ENCODE measurements around the gene DNAH9. TPM values are rescaled to one million over a fixed set of nuclear protein-coding genes. Genes with fewer than 3 reads are reported as not detected.

Gene DNAH9
- polyA plus RNA-seq, 1 donor (not counting 4 experiments of a cell fraction or from before 2014, with no cell fraction given) = 0.42 TPM

- Histone ChIP-seq H3K27ac (ENCODE audit: control insufficient read depth, insufficient read depth, low read length) (no peak overlapping the region), H3K4me1 (ENCODE audit: control insufficient read depth, extremely low read depth, insufficient read depth, low read length) (no peaks in the 10 kb centered on the region), H3K4me2 (ENCODE audit: control insufficient read depth, extremely low read depth, insufficient read depth, low read depth, low read length) (no peak overlapping the region), H4K20me1 (ENCODE audit: control insufficient read depth, extremely low read depth, insufficient read depth, low read length) (no peaks in the 10 kb centered on the region), H3K79me2 (ENCODE audit: control insufficient read depth, insufficient read depth, low read length) (no peaks in the 10 kb centered on the region), H3K9ac (ENCODE audit: control insufficient read depth, extremely low read depth, insufficient read depth, low read length) (no peak overlapping the region), H3K36me3 (ENCODE audit: control insufficient read depth in 2 of 2, extremely low read depth in 1 of 2, insufficient read depth in 2 of 2, low read length in 2 of 2) (no peaks in the 10 kb centered on the region), H3K4me3 (ENCODE audit: control insufficient read depth in 2 of 3, extremely low read depth in 1 of 3, insufficient read depth in 2 of 3, low read depth in 1 of 3, low read length in 3 of 3) (no peak overlapping the region), H2AFZ (ENCODE audit: control insufficient read depth, low read length) (peak overlapping the region; percentile 4), H3K9me3 (ENCODE audit: control insufficient read depth, low read depth, low read length) (no peaks in the 10 kb centered on the region), H3K27me3 (ENCODE audit: control insufficient read depth, extremely low read depth, insufficient read depth, low read length) (no peaks in the 10 kb centered on the region), H3K9me1 (ENCODE audit: control insufficient read depth, extremely low read depth, insufficient read depth, low read length) (no peaks in the 10 kb centered on the region)
- DNase-seq (ENCODE audit: low read depth, low spot score) (no peak), FAIRE-seq (no peak)
- dilution Hi-C loops (cut with MboI; ENCODE audit: extremely low pct_ligation_motif_present, low sequenced_read_pairs) = no loop called here
- TF ChIP-seq EZH2 (IDR thresholded peaks at IDR 0.05; ENCODE audit: low read length) = no peak
- TF ChIP-seq, protein P1, sequence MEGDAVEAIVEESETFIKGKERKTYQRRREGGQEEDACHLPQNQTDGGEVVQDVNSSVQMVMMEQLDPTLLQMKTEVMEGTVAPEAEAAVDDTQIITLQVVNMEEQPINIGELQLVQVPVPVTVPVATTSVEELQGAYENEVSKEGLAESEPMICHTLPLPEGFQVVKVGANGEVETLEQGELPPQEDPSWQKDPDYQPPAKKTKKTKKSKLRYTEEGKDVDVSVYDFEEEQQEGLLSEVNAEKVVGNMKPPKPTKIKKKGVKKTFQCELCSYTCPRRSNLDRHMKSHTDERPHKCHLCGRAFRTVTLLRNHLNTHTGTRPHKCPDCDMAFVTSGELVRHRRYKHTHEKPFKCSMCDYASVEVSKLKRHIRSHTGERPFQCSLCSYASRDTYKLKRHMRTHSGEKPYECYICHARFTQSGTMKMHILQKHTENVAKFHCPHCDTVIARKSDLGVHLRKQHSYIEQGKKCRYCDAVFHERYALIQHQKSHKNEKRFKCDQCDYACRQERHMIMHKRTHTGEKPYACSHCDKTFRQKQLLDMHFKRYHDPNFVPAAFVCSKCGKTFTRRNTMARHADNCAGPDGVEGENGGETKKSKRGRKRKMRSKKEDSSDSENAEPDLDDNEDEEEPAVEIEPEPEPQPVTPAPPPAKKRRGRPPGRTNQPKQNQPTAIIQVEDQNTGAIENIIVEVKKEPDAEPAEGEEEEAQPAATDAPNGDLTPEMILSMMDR (optimal IDR thresholded peaks at IDR 0.05 in 1 of 3, IDR thresholded peaks at IDR 0.05 in 1 of 3, conservative IDR thresholded peaks at IDR 0.05 in 1 of 3; ENCODE audit: extremely low read depth in 1 of 3, insufficient read depth in 2 of 3, low read length in 3 of 3) = no peak
Measured at GRCh38 chr17:11736613-11737312, 138.5 kb downstream of the DNAH9 start.

- no peaks in the 10 kb centered on the region for H3K9me3 ChIP-seq (ENCODE audit: control insufficient read depth, low read depth, low read length)
- FAIRE-seq = no peak
Measured at GRCh38 chr17:11737313-11737679, 139.0 kb downstream of the DNAH9 start.

More at GRCh38 chr17:11737313-11737679, 139.0 kb downstream of the DNAH9 start:
- Histone ChIP-seq H3K27ac (ENCODE audit: control insufficient read depth, insufficient read depth, low read length) (no peak overlapping the region), H3K9ac (ENCODE audit: control insufficient read depth, extremely low read depth, insufficient read depth, low read length) (no peak overlapping the region), H3K4me2 (ENCODE audit: control insufficient read depth, extremely low read depth, insufficient read depth, low read depth, low read length) (no peak overlapping the region), H3K9me1 (ENCODE audit: control insufficient read depth, extremely low read depth, insufficient read depth, low read length) (no peaks in the 10 kb centered on the region), H3K4me3 (ENCODE audit: control insufficient read depth in 2 of 3, extremely low read depth in 1 of 3, insufficient read depth in 2 of 3, low read depth in 1 of 3, low read length in 3 of 3) (no peak overlapping the region), H4K20me1 (ENCODE audit: control insufficient read depth, extremely low read depth, insufficient read depth, low read length) (no peaks in the 10 kb centered on the region), H3K4me1 (ENCODE audit: control insufficient read depth, extremely low read depth, insufficient read depth, low read length) (no peaks in the 10 kb centered on the region), H3K27me3 (ENCODE audit: control insufficient read depth, extremely low read depth, insufficient read depth, low read length) (no peaks in the 10 kb centered on the region), H3K79me2 (ENCODE audit: control insufficient read depth, insufficient read depth, low read length) (no peaks in the 10 kb centered on the region), H3K36me3 (ENCODE audit: control insufficient read depth in 2 of 2, extremely low read depth in 1 of 2, insufficient read depth in 2 of 2, low read length in 2 of 2) (no peaks in the 10 kb centered on the region), H2AFZ (ENCODE audit: control insufficient read depth, low read length) (no peak overlapping the region)
- dilution Hi-C loops (cut with MboI; ENCODE audit: extremely low pct_ligation_motif_present, low sequenced_read_pairs) = no loop called here
- no peak for DNase-seq (ENCODE audit: low read depth, low spot score)
- no peak for TF ChIP-seq EZH2 (IDR thresholded peaks at IDR 0.05; ENCODE audit: low read length)
- TF ChIP-seq, protein P1 (optimal IDR thresholded peaks at IDR 0.05 in 1 of 3, IDR thresholded peaks at IDR 0.05 in 1 of 3, conservative IDR thresholded peaks at IDR 0.05 in 1 of 3; ENCODE audit: extremely low read depth in 1 of 3, insufficient read depth in 2 of 3, low read length in 3 of 3) = no peak
